Putamen (tissue), 1 donor: ENCODE results near the gene HK1.

Experiments
- DNase-seq: peaks from one replicate; pipeline ENCODE4 v3.0.0-alpha.2; 2016; ENCODE audit warnings: low spot score

HK1 gene

DNA sequence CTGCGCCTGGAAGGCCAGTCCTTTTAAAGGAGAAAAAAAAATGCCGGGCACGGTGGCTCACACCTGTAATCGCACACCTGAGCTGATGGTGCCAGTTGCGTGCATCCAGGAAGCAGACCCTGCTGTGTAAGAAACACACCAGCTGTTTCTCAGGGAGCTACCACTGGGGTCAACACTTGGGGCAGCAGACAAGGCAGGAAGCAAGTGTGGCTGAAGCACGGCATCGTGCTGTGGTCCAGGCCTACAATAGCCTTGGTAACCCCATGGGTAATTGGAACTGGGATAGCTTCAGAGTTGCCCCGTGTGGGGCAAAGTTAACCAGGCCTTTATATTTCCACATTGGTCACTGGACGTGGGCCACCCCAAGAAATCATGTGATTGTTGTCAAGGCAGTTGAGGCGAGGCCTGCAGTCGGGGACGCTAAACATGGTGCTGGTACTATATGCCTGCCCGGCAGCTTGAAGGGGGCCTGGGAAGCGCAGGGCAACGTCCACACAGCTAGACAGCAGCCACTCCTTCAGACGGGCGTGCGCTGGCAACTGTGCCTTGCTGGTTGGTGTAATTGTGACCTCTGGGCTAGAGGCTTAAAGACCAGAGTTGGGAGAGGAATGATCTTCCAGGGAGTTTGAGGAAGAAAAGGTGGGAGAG is 140.9 kb downstream of the HK1 start:
- no peak for DNase-seq

DNA sequence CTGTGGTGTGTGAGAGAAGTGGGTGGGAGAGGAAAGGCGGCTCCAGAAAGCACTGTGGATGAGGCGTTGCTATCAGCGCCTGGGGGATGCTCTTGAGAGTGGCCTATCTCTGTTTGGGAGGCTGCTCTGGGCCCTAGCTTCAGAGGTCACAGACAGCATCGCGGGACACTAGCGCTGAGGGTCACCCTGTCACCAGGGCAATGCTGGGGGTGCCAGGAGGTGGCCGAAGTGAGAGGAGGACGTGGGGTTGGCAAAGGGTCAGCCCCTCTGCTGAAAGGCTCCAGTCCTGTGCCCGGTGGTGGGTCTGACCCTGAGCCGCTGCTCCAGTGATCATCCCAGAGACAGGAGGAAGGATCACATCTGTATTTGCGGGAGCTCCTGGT is 141.4 kb downstream of the HK1 start:
- no peak for DNase-seq

DNA sequence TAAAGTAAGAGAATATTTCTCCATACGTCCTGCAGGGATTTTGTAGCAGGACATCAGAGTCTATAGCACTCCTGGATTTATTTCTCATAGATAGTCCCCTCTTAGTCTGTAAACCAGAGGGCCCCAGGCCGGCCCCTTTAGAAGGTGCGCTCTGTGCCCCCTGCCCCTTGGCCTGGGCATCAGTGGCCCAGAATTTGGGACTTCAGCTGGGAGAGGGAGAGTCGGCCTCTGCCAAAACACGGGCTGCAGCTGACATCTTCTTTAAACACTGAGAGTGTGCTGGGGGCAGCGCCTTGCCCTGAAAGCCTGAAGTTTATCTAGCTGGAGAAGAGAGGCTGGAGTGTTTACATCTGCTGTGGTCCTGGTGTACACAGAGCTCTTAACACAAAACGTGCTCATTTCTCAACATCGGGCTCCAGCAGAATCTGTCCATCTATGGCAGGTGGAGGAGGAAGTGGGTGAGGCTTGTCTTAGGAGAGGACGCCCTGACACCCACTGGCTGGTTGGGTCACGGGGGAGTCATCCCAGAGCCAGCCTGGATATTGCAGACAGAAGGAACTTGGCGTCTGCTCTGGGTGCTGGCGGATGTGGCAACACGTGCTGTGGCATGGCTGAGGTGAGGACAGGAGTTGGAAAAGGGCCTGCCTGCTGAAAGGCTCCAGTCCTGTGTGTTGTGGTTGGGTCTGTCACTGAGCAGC is 143.5 kb downstream of the HK1 start:
- no peak for DNase-seq

DNA sequence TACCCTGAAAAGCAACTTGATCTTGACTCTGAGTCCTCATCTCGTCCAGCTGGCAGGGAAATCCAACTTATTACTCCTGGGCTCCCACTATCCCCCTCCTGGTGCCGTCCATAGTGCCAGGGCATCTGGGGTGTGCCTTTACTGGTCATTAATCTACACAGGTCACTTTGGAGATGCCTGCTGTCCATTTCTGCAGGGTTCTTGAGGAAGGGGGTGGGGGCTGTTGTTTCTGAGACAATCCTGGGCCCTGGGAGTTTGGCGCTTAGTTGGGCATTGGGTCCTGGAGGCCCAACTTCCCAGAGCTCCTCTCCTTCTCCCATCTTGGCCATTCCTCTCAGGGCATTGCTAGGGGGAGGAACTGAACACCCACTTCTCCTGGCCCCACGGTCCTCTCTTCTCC is 144.4 kb downstream of the HK1 start:
- DNase-seq = no peak

DNA sequence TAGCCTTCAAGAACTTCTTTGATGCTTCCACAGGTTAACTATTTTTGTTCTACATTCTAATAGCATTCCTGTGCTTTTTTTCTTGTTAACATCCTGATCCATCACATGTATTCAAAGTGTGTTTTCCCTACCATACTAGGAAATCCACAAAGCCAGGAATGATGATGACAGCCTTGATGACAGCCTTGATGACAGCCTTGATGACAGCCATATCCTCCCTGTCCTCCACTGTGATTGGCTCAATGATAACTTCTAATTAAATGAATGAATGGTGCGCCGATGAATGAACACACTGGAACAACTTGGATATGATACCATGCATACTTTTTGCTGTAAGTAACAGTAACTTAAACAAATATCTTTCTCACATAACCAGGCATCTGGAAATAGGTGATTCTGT is 146.7 kb downstream of the HK1 start:
- no peak for DNase-seq

DNA sequence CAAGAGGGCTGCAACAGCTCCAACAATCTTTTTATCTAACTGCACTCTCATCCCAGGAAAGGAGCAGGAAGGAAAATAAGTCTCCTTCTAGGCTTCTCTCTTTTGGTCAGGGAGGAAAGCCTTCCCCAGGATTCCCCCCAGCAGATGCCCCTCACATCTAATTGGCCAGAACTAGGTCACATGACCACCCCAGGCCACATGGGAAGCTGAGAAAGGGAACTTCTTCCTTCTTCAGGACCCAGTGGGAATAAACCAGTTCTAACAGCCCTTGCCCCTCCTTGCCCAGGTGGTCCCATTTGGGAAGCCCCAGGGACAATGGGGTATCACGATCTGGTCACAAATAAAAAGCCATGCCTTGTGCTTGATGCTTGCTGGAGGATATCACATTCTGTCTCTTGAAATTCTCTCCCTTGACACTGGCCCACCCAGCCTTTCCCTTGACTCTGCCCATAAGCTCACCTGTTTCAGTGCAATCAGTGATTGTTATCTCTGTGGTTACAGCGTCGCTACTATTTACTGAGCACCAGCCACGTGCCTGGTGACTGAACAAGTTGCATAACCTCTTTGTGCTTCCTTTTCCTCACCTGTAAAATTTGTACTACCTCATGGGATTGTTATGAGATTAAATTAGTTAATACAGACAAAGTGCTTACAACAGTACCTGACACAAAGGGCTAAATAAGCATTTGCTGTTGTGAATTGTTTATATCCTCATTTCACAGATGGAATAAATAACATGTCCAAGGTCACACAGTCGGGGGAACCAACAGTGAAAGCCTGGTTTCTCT is 147.4 kb downstream of the HK1 start:
- no peak for DNase-seq

DNA sequence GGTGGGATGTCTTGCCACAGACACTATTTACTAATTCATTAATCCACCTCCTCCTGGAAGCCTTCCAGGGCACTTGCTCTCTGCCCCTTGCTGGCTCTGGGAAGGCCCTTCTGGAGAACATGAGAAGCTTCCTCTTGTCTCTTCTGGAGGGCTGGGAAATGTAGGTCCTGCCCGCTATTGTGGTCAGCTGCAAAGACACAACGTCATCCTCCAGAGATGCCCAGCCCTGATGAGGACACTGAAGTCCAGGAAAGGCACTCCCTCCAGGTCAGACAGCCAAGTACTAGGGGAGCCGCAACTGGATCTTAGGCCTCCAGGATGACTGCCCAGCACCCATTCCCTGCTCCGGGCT is 148.1 kb downstream of the HK1 start:
- DNase-seq = no peak

DNA sequence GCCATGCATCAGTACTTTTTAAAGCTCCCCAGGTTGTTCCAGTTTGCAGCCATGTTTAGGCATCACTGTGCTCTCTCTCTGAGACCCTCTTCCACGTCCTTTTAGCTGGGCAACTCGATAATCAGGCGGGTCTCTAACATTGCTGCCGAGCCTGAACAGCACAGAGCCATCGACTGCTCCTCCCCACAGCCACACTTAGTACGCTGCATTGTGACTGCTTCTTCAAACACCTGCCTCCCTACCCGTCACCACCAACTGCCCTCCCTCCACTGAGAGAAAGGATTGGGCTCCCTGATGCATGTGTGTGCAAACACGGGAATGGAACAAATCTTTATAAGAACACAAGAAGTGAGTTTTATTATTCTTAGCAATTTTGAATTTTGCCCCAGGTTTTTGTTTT is 149.9 kb downstream of the HK1 start:
- DNase-seq = no peak

DNA sequence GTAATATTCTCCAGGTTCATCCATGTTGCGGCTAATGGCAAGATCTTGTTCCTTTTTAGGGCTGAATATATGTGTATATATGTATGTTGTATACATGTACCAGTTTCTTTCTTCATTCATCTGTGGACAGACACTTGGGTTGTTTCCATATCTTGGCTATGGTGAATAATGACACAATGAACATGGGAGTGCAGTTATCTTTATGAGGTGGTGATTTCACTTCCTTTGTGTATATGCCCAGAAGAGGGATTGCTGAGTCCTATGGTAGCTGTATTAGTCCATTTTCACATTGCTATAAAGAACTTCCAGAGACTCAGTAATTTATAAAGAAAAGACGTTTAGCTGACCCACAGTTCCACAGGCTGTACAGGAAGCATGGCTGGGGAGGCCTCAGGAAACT is 155.9 kb downstream of the HK1 start:
- no peak for DNase-seq

DNA sequence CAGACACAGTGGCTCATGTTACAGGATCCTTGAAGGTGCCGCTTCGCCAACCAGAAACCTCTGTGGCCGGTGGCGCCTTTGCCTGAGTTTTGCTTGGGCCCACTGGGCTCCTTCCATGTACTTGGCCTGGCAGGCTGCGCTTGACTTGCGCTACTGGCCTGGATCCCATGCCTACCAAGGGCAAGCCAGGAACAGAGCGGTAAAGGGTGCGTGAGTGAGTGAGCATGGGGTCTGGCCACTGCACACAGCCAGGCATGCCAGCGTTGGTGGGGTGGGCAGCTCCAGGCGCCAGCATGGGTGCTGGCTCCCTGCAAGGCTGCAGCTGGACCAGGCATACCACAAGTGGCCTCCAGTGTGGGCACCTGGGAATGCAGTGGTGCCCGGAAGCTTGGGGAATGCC is 156.6 kb downstream of the HK1 start:
- no peak for DNase-seq

DNA sequence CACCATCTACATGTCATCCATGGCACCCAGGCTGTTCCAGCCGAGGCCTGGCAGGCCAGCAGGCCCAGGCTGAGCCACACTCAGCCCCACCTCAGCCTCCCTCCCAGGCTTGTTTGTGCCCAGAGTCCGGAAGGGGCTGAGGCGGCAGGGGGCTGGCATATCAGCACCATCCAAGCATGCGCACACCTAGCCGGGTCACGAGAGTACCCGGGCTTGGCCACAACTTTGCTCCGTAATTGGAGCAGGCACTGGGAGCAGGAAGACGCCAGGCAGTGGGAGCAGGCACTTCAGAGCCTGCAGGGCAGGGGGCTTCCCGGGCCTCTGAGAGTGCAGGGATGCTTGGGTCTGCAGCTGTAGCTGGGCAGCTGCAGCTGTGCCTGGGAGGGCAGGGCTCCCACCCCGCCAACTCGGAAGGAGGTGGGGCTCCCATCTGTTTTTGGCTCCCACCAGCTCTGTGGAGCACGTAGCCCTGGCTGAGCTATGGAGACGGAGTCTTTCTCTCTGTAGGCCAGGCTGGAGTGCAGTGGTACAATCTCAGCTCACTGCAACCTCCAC is 157.7 kb downstream of the HK1 start:
- no peak for DNase-seq

DNA sequence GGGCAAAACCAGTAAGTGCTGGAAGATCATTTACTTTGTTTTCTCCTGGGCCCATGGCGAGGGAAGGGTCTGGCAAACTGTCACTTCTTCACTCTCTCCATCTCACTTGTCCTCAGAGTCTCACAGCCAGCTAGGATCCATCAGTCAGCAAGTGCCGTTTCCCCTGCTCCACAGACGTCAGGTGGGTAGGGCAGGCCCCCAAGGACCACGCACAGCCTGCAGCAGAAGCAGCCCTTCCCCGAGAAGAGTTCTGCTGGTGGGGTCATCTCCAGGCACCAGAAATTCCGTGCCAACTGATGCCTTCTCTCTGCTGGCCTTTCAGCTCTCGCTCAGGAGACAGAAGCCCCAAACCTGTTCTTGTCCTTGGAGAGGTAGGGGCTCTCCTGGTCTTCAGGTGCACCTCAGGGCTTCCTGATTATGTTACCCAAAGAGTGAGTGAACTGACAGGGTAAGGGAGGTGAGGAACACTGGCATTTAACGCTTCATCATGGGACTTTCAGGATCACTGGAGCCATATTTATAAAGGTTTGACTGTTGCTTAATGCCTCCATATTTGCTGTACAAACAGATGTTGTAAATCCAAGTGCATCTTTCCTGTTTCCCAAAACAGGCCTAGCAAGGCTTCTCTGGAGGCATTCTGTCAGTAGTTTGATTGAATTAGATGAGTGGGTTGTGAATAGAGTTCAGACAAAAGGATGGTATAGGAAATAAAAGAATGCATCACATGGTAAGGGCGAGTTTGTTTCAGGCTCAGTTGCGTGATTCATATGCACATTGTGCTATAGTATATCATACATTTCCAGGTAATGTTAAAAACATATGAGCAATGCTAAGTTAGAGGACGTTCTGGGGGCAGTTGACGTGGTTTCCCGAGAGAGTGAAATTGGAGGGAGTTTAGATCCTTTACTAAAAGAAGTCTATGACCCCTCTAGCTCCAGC is 159.3 kb downstream of the HK1 start:
- no peak for DNase-seq

DNA sequence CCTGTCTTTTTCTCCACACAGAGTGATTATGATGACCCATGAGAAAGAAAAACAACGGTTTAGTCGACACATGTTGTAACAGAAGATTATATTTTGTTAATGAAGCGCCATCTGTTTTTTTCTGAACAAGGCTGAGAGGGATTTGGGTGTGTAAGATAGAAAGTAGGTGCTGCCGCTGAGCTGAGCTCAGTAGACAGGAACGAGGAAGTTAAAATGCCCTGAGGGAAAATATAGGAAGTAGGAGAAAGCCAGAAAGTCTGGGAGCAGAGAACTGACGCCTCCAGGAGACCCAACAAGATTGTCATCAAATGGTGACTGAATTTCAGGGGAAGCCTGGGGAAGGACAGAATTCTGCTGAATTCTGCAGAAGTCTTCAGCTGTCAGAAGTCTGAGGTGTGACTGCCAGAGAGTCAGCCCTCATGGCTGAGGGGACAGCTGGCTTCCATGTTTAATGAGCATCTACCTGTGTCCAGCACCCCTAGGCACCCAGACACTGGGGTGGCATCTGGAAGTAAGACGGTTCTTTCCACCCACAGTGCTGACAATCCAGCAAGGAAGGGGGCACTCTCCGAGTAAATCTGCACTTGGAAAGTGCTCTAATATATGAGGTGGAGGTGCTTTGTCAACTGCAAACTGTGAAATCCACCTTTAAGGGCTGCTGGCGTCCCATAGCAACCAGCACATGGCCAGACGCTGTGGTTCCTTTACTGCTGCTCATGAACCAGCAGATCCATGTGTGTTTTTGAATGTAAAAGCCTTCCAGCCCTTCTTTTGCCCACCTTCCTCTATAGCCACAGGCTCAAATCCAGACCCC is 160.4 kb downstream of the HK1 start:
- DNase-seq = no peak

DNA sequence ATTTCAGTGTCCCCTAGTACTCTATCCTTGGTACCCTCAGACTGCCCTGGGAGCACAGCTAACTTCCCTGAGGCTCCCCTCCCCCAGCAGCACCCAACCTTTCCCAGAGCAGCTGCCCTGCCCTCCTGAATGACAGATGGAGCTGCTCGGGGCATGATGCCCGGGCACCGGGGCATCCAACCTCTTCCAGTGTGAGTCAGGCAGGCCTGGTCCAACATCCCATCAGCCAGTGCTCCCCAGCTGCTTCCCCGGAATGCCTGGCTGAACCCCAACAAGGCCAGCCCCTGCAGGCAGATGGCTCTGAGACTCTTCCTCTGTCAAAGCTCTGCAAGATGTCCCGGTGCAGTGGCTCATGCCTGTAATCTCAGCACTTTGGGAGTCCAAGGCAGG is 161.0 kb downstream of the HK1 start:
- DNase-seq = no peak

DNA sequence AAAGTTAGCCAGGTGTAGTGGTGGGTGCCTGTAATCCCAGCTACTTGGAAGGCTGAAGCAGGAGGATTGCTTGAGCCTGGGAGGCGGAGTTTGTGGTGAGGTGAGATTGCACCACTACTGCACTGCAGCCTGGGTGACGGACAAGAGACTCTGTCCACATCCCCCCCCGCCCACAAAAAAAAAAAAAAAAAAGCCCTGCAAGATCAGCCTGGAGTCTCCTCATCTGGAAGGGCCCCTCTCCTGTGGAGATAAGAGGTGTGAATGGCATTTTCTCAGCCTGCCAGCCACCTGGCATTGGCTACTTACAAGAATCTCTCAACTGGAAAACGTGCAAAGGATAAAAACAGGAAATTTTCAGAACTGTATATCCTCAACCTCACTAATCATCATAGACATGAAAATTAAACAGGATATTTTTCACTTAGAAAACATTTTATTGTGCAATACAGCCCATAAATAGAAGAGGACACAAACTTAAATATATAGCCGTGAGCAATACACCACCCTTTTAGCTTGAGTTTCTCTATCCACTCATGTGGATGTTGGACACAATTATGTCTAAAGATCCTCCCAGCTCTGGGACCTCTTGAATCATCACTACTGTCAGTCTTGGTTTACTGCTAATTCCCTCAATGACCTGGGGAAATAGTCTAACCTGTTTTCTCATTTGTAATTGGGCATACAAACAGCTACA is 161.7 kb downstream of the HK1 start:
- no peak for DNase-seq

DNA sequence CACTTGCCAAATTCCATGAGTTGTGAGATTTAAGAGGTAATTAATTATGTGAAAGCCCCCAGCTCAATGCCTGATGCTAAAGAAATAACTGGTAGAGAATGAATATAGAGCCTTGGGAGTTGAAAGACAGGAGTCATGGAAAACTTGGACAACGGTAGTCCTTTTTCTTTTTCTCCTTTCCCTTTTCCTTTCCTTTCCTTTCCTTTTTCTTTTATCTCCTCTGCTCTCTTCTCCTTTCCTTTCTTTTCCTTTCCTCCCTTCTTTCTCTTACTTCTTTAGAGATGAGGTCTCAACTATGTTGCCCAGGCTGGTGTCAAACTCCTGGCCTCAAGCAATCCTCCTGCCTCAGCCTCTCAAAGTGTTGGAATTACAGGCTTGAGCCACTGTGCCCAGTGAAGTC is 165.1 kb downstream of the HK1 start:
- no peak for DNase-seq

DNA sequence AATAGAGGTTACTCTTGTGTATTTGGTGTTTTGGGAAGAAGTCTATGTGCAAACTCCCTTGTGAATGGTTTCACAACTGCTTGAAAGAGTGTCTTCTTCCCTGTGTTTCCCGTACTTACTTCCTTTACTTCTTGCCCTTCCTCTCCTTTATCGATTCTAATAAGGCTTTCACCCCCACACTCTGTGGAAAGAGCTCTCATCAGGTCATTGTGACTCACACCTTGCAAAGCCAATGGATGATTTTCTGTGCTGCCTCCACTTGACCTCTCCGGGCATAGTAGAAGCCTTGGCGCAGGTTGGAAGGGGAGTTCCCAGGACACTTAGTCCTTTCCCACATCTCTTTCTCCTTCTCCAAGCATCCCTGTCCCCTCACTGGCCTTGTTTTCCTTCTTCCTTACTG is 166.7 kb downstream of the HK1 start:
- DNase-seq = no peak

DNA sequence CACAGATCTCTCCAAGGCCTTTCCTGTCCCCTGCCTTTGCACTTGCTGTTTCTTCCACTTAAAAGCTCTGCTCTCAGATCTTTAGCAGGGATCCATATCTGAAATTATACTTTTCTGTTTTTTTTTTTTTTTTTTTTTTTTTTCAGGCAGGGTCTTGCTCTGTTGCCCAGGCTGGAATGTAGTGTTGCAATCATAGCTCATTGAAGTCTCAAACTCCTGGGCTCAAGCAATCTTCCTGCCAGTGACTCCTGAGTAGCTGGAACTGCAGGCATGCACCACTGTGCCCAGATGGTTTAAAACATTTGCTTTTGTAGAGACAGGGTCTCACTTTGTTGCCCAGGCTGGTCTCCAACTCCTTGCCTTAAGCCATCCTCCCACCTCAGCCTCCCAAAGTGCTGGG is 167.9 kb downstream of the HK1 start:
- no peak for DNase-seq

DNA sequence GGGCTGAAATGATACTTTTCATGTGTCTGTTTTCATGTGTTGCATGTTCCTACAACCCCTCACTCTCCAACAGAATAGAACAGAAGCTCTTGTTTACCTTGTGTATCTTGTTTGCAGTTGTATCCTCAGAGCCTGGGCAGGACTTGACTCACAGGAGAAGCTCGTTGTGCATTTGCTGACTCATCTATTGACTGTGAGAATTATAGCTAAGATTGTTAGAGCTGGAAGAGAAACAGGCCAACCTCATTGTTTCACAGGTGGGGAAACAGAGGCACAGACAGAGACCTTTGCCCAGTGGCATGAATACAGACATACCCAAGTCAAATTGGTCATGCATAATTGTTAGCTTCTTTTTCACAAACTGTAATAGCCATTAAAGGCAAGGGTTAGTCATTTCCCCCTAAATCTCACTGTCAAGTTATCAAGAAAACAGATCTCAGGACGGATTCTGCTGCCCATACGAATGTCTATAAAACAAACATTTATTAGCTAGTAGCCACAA is 168.4 kb downstream of the HK1 start:
- no peak for DNase-seq

DNA sequence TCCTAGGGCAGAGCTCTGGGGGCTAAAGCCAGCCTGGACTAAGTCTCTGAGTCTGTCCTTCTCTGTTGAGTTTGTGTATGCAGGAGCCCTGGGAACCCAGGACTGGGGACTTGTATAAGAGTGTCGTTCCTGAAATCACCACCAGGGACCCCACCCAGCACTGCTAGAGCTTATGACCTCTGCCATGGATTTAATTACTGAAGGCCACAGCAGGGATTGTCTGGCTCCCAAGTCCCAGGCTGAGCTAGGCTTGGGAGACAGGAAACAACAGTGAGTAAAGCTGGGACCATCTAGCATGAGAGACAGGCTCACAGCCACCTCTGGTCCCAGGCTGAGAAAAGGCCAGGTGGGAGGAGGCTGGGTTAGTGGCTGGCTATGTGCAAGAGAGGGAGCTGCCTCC is 171.5 kb downstream of the HK1 start:
- DNase-seq = peak; percentile 82
